Endothelial cell of umbilical vein (primary cell): Measurements from ENCODE around the gene GNG2. TPM values are rescaled to one million over a fixed set of nuclear protein-coding genes. Genes with fewer than 3 reads are reported as not detected.

Experiments
- BruUV-seq: library from RNA; stranded (reverse); fragments of 400-500 nt; replicated peaks from 2 replicates; lab custom pipeline; 2021; lab: Mats Ljungman, UMichigan
- CTCF ChIA-PET: fragments of 300-600, 350-600 bp; sonication (Branson Sonifier 250); formaldehyde crosslinking; loops from one replicate; lab custom pipeline; 2021; ENCODE audit warnings: antibody characterized with exemption, inconsistent platforms; lab: Charles Lee
- POLR2A ChIA-PET: fragments of 300-600, 350-600 bp; sonication (Branson Sonifier 250); formaldehyde crosslinking; loops from one replicate; lab custom pipeline; 2021; ENCODE audit warnings: antibody characterized with exemption, inconsistent platforms; lab: Charles Lee
- DNase-seq: peaks from one replicate; pipeline ENCODE4 v3.0.0-alpha.2; 2011; ENCODE audit warnings: low read depth, low spot score
- FAIRE-seq: peaks from 2 replicates; lab custom pipeline; 2011; peaks lifted over from hg19 to GRCh38; lab: Jason Lieb, UNC
- H2AFZ ChIP-seq: 2 replicates; pipeline ENCODE4 v1.6.0; 2012; ENCODE audit warnings: low read depth, low read length, control low read depth, inconsistent platforms
- H3K27ac ChIP-seq: 2 replicates; pipeline ENCODE4 v1.5.1; 2011; ENCODE audit warnings: low read depth, mild to moderate bottlenecking, control low read depth, low read length, moderate library complexity; ENCODE audit not compliant: insufficient read depth
- H3K27me3 ChIP-seq, 2 experiments: 2 replicates each; pipeline versions ENCODE4 v1.6.0 to v1.6.1; 2011; ENCODE audit warnings: low read length in 2 of 2, mixed read lengths in 1 of 2; ENCODE audit not compliant: control insufficient read depth in 2 of 2, insufficient read depth in 2 of 2
- H3K36me3 ChIP-seq, 2 experiments: 2 replicates in 1 of 2; 3 replicates in 1 of 2; pipeline ENCODE4 v1.5.1; 2011; ENCODE audit warnings: low read length in 2 of 2, mild to moderate bottlenecking in 1 of 2, moderate library complexity in 1 of 2; ENCODE audit not compliant: control insufficient read depth in 2 of 2, insufficient read depth in 2 of 2; ENCODE audit errors: extremely low read depth in 1 of 2
- H3K4me1 ChIP-seq: 3 replicates; pipeline ENCODE4 v1.5.1; 2011; ENCODE audit warnings: mild to moderate bottlenecking, low read length; ENCODE audit not compliant: control insufficient read depth, insufficient read depth; ENCODE audit errors: extremely low read depth
- H3K4me2 ChIP-seq: 2 replicates; pipeline ENCODE4 v1.6.1; 2011; ENCODE audit warnings: low read length, control low read depth, mixed read lengths; ENCODE audit not compliant: insufficient read depth
- H3K4me3 ChIP-seq, 3 experiments: fragments of 200-600 bp in 1 of 3; sonication (generic), shearing (Covaris generic) in 1 of 3; replicated peaks in 1 of 3; 2 replicates each; pipeline ENCODE4 v1.5.1; 2011 to 2016; ENCODE audit warnings: control low read depth in 3 of 3, low read length in 3 of 3, mild to moderate bottlenecking in 2 of 3, inconsistent platforms in 1 of 3, low read depth in 1 of 3, moderate library complexity in 1 of 3; ENCODE audit not compliant: insufficient read depth in 1 of 3
- H3K79me2 ChIP-seq: 2 replicates; pipeline ENCODE4 v1.6.0; 2012; ENCODE audit warnings: low read length, inconsistent platforms; ENCODE audit not compliant: control insufficient read depth, insufficient read depth
- H3K9ac ChIP-seq: replicated peaks from 2 replicates; pipeline ENCODE3; 2011; ENCODE audit warnings: low read length, control low read depth; ENCODE audit not compliant: insufficient read depth; ENCODE audit errors: extremely low read depth
- H3K9me1 ChIP-seq: replicated peaks from 3 replicates; pipeline ENCODE4 v1.6.0; 2011; ENCODE audit warnings: mild to moderate bottlenecking, low read length; ENCODE audit not compliant: control insufficient read depth, insufficient read depth; ENCODE audit errors: extremely low read depth
- H3K9me3 ChIP-seq: replicated peaks from 2 replicates; pipeline ENCODE4 v1.5.1; 2012; ENCODE audit warnings: low read length, inconsistent platforms; ENCODE audit not compliant: control insufficient read depth, insufficient read depth
- H4K20me1 ChIP-seq: replicated peaks from 2 replicates; pipeline ENCODE3; 2011; ENCODE audit warnings: mild to moderate bottlenecking, low read length; ENCODE audit not compliant: control insufficient read depth, insufficient read depth; ENCODE audit errors: extremely low read depth
- CTCF ChIP-seq, 2 donors: IDR thresholded peaks; 1 replicate in 1 of 2; 2 replicates in 1 of 2; pipeline ENCODE4 v1.5.1; 2011; ENCODE audit warnings: low read length in 2 of 2, mild to moderate bottlenecking in 2 of 2, moderate library complexity in 2 of 2, control low read depth in 1 of 2, inconsistent platforms in 1 of 2, low read depth in 1 of 2; ENCODE audit not compliant: insufficient read depth in 1 of 2; ENCODE audit errors: extremely low read depth in 1 of 2
- EZH2 ChIP-seq: IDR thresholded peaks from 2 replicates; pipeline ENCODE4 v1.6.1; 2012; ENCODE audit warnings: borderline replicate concordance, low read depth, mild to moderate bottlenecking, moderate library complexity, low read length, inconsistent platforms; ENCODE audit not compliant: severe bottlenecking
- FOS ChIP-seq: IDR thresholded peaks from 2 replicates; pipeline ENCODE4 v1.6.1; 2011; ENCODE audit warnings: mild to moderate bottlenecking, low read length, moderate library complexity, borderline replicate concordance; ENCODE audit not compliant: insufficient read depth
- GATA2 ChIP-seq: IDR thresholded peaks from 2 replicates; pipeline ENCODE4 v1.7.0; 2011; ENCODE audit warnings: low read depth, mild to moderate bottlenecking, moderate library complexity, mixed read lengths, low read length; ENCODE audit not compliant: insufficient read length, insufficient read depth
- JUN ChIP-seq: IDR thresholded peaks from 2 replicates; pipeline ENCODE4 v1.6.1; 2011; ENCODE audit warnings: borderline replicate concordance, low read depth; ENCODE audit not compliant: insufficient read length, insufficient read depth
- MAX ChIP-seq: IDR thresholded peaks from 2 replicates; pipeline ENCODE4 v1.6.1; 2011; ENCODE audit not compliant: insufficient read depth, insufficient read length
- MYC ChIP-seq: IDR thresholded peaks from one replicate; pipeline ENCODE4 v1.6.1; 2011; ENCODE audit warnings: mild to moderate bottlenecking, low read depth, low read length
- POLR2A ChIP-seq: IDR thresholded peaks from 2 replicates; pipeline ENCODE4 v1.6.1; 2012; ENCODE audit warnings: low read depth, mild to moderate bottlenecking, control low read depth, low read length
- POLR2AphosphoS5 ChIP-seq: IDR thresholded peaks from 2 replicates; pipeline ENCODE4 v1.6.1; 2012; ENCODE audit warnings: low read depth, mild to moderate bottlenecking, control low read depth, low read length, moderate library complexity; ENCODE audit not compliant: insufficient read depth
- dilution Hi-C: fragments of 300-500 bp; cut with MboI; formaldehyde crosslinking; loops from one replicate; pipeline ENCODE4 v1.15.0; 2019; ENCODE audit warnings: low sequenced_read_pairs; ENCODE audit not compliant: extremely low pct_ligation_motif_present
- intact Hi-C: fragments of 100-400 bp; cut with micrococcal nuclease; formaldehyde crosslinking; loops from one replicate; pipeline ENCODE4 v1.10.0; 2022
- polyA plus RNA-seq, 4 experiments: library from polyadenylated mRNA; depleted of rRNA in 3 of 4; stranded (reverse) in 3 of 4; unstranded in 1 of 4; fragments of >200 nt; gene quantifications; 2 replicates each; pipeline versions ENCODE4 v1.2.1 to v1.2.3, GENCODE V29; 2011 to 2012; ENCODE audit warnings: missing spikeins in 1 of 4
- total RNA-seq: library from RNA; stranded (reverse); gene quantifications from 2 replicates; pipeline ENCODE4 v1.2.3, GENCODE V29; 2021

GNG2 gene
- total and polyA plus RNA-seq, 2 donors (not counting 3 experiments of a cell fraction or from before 2014, with no cell fraction given), result not detected

- no peaks in the 10 kb centered on the region for H3K27me3 ChIP-seq
- BruUV-seq, result no TSS peak
- TF ChIP-seq POLR2A (no peak), MAX (no peak), EZH2 (no peak), GATA2 (no peak), CTCF (IDR thresholded peaks at IDR 0.05; ENCODE audit: extremely low read depth in 1 of 2, insufficient read depth in 1 of 2, low read depth in 1 of 2, low read length in 2 of 2) (no peak), JUN (no peak), POLR2AphosphoS5 (no peak), MYC (no peak), FOS (no peak)
- H3K4me2 ChIP-seq, result no peak overlapping the region
- H3K79me2 ChIP-seq, result peaks cover 40% of the 10 kb centered on the region
- dilution Hi-C loops (no loop called here), intact Hi-C loops (no loop called here)
- DNase-seq (no peak), FAIRE-seq (no peak)
- H3K36me3 ChIP-seq, result peaks cover 4 to 18% of the 10 kb centered on the region in 2 experiments
- no peak overlapping the region for H3K4me3 ChIP-seq
- ChIA-PET POLR2A (no interaction called here), CTCF (interaction anchor here (1.3 to 3.0 kb wide), 4 partner anchors 10 to 137 kb away, joined by 3 to 8 read pairs (median 4); no protein-coding TSS in a partner anchor)
- no peaks in the 10 kb centered on the region for H3K9me3 ChIP-seq
- H3K9ac ChIP-seq, result no peak overlapping the region
- H3K27ac ChIP-seq, result no peak overlapping the region
- H3K9me1 ChIP-seq, result no peaks in the 10 kb centered on the region
- no peak overlapping the region for H2AFZ ChIP-seq
- H3K4me1 ChIP-seq, result peaks cover 14% of the 10 kb centered on the region
- no peaks in the 10 kb centered on the region for H4K20me1 ChIP-seq
Observed at GRCh38 chr14:51993285-51993920, 133.0 kb downstream of the GNG2 start.
